ENCODE results near the gene ERCC6L2.

Gene ERCC6L2

GRCh38 chr9:95880021-95880690 lies 4.7 kb downstream of the ERCC6L2 start:
- Mint-ChIP-seq H3K4me1 (peaks cover 63% of the 10 kb centered on the region), H3K4me3 (peak overlapping the region; percentile 49), H3K9me3 (no peaks in the 10 kb centered on the region), H3K27ac (peak overlapping the region; percentile 84), H3K27me3 (no peaks in the 10 kb centered on the region), H3K36me3 (peaks cover 19% of the 10 kb centered on the region)

GRCh38 chr9:95887926-95888497 lies 12.5 kb downstream of the ERCC6L2 start:
- no peaks in the 10 kb centered on the region for H3K9me3 Mint-ChIP-seq
- H3K27me3 Mint-ChIP-seq, result no peaks in the 10 kb centered on the region
- H3K36me3 Mint-ChIP-seq, result peaks cover 22% of the 10 kb centered on the region
- peaks cover 85% of the 10 kb centered on the region for H3K4me1 Mint-ChIP-seq
- peak overlapping the region; percentile 94 for H3K27ac Mint-ChIP-seq
- peak overlapping the region; percentile 65 for H3K4me3 Mint-ChIP-seq

- no peaks in the 10 kb centered on the region for H3K9me3 Mint-ChIP-seq
- no peaks in the 10 kb centered on the region for H3K27me3 Mint-ChIP-seq
- H3K4me1 Mint-ChIP-seq, result peaks cover 73% of the 10 kb centered on the region
- peak overlapping the region; percentile 72 for H3K27ac Mint-ChIP-seq
- peaks cover 17% of the 10 kb centered on the region for H3K36me3 Mint-ChIP-seq
- H3K4me3 Mint-ChIP-seq, result no peak overlapping the region
These were observed 15.1 kb downstream of the ERCC6L2 start for GRCh38 chr9:95890594-95890993.

- H3K36me3 Mint-ChIP-seq, result peaks cover 17% of the 10 kb centered on the region
- peaks cover 4% of the 10 kb centered on the region for H3K9me3 Mint-ChIP-seq
- peak overlapping the region; percentile 85 for H3K27ac Mint-ChIP-seq
- no peak overlapping the region for H3K4me3 Mint-ChIP-seq
- H3K27me3 Mint-ChIP-seq, result no peaks in the 10 kb centered on the region
- peaks cover 72% of the 10 kb centered on the region for H3K4me1 Mint-ChIP-seq
These were observed 15.7 kb downstream of the ERCC6L2 start for GRCh38 chr9:95891067-95891671.

DNA sequence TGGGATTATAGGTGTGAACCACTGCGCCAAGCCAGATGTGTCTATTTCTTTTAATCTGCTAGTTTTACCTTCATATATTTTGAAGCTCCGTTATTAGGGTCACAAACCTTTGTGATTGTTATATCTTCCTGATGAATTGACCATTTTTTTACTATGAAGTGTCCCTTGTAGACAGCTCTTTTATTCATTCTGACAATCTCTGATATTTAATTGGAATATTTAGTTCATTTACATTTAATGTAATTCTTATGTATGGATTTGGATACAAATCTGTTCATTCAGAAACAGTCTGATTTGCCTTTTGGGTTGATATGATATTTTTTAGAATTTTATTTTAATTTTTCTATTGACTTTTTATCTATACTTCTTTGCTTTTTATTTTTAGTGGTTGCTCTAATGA lies 17.2 kb downstream of the ERCC6L2 start:
- no peak overlapping the region for H3K4me3 Mint-ChIP-seq
- peaks cover 17% of the 10 kb centered on the region for H3K36me3 Mint-ChIP-seq
- peaks cover 10% of the 10 kb centered on the region for H3K9me3 Mint-ChIP-seq
- H3K27ac Mint-ChIP-seq, result no peak overlapping the region
- peaks cover 75% of the 10 kb centered on the region for H3K4me1 Mint-ChIP-seq
- no peaks in the 10 kb centered on the region for H3K27me3 Mint-ChIP-seq

DNA sequence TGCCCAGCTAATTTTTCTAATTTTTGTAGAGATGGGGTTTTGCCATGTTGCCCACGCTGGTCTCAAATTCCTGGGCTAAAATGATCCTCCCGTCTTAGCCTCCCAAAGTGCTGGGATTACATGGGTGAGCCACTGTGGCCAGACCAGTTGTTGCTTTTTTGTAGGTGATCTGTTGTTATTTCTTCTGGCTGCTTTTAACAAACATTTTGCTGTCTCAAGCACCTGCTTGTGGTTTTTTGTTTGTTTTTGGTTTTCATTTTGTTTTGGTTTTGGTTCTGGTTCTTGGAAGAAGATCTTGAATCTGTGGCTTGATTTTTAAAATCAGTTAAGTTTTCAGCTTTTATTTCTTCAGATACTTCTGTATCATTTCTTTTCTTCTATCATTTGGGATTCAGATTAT lies 21.1 kb downstream of the ERCC6L2 start:
- peak overlapping the region; percentile 32 for H3K27ac Mint-ChIP-seq
- H3K27me3 Mint-ChIP-seq, result no peaks in the 10 kb centered on the region
- peak overlapping the region; percentile 42 for H3K4me3 Mint-ChIP-seq
- H3K9me3 Mint-ChIP-seq, result peaks cover 10% of the 10 kb centered on the region
- H3K4me1 Mint-ChIP-seq, result peaks cover 71% of the 10 kb centered on the region
- peaks cover 24% of the 10 kb centered on the region for H3K36me3 Mint-ChIP-seq

DNA sequence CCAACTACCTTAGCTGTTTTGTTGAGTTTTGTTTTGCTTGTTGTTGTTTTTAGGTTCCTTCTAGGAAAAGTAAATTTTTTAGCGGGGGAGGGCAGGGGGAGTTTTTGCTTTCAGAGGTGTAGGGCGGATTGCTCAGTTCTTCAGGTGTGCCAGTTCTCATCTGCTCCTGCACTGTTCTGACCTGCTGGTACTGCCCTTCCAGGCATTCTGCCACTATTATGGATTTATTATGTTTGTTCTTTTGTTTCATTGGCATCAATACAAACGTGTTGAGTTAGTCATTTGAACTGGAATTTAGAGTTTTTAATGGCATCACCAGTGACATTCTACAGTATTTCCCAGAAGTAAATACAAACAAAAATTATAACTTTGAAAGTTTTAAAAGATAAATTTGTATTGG lies 26.0 kb downstream of the ERCC6L2 start:
- Mint-ChIP-seq H3K9me3 (peaks cover 3% of the 10 kb centered on the region), H3K36me3 (peaks cover 19% of the 10 kb centered on the region), H3K4me1 (peaks cover 63% of the 10 kb centered on the region), H3K27me3 (no peaks in the 10 kb centered on the region), H3K27ac (no peak overlapping the region), H3K4me3 (no peak overlapping the region)

DNA sequence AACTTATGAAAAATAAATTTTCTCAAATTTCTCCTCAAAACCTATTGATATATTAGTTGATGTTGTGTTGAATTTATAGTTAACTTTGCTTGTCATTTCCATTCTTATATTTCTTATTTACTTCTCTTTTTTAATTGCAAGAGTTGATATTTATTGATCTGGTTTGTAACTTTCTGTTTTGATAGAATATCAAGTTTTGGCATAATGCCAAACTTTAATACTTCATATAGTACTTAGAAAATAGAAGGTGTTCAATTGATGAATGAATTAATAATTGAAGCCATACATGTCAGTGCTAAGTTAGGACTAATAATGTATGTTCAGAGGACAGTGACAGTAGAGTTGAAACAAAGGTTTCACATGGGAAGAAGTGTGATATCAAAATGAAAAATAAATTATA lies 27.9 kb downstream of the ERCC6L2 start:
- no peak overlapping the region for H3K4me3 Mint-ChIP-seq
- peaks cover 53% of the 10 kb centered on the region for H3K4me1 Mint-ChIP-seq
- H3K27ac Mint-ChIP-seq, result no peak overlapping the region
- H3K36me3 Mint-ChIP-seq, result peaks cover 16% of the 10 kb centered on the region
- no peaks in the 10 kb centered on the region for H3K9me3 Mint-ChIP-seq
- no peaks in the 10 kb centered on the region for H3K27me3 Mint-ChIP-seq

GRCh38 chr9:95907794-95908193 lies 32.3 kb downstream of the ERCC6L2 start:
- Mint-ChIP-seq H3K9me3 (no peaks in the 10 kb centered on the region), H3K4me3 (no peak overlapping the region), H3K27ac (no peak overlapping the region), H3K36me3 (peaks cover 22% of the 10 kb centered on the region), H3K27me3 (no peaks in the 10 kb centered on the region), H3K4me1 (peaks cover 42% of the 10 kb centered on the region)

- peaks cover 23% of the 10 kb centered on the region for H3K36me3 Mint-ChIP-seq
- no peak overlapping the region for H3K27ac Mint-ChIP-seq
- no peak overlapping the region for H3K4me3 Mint-ChIP-seq
- no peaks in the 10 kb centered on the region for H3K9me3 Mint-ChIP-seq
- peaks cover 42% of the 10 kb centered on the region for H3K4me1 Mint-ChIP-seq
- H3K27me3 Mint-ChIP-seq, result no peaks in the 10 kb centered on the region
These were observed 34.7 kb downstream of the ERCC6L2 start for GRCh38 chr9:95910023-95910707.

DNA sequence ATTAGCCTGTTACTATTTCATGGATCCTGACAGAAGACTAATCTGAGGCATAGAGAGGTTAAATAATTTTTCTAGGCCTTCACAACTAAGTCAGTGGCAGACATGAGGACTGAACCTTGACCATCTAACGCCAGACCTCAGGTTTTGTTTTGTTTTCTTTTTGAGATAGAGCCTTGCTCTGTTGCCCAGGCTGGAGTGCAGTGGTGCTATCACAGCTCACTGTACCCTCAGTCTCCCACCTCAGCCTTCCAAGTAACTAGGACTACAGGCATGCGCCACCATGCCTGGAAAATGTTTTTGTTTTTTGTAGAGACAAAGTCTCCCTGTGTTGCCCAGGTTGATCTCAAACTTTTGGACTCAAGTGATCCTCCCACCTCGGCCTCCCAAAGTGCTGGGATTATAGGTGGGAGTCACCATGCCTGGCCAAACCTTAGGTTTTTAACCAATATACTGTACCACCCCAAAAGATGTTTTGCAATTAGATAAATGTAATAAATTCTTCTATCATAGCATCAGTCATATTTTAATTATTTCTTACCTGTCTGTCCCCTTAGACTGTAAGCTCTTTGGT lies 35.4 kb downstream of the ERCC6L2 start:
- no peak overlapping the region for H3K27ac Mint-ChIP-seq
- peaks cover 22% of the 10 kb centered on the region for H3K36me3 Mint-ChIP-seq
- no peak overlapping the region for H3K4me3 Mint-ChIP-seq
- peaks cover 37% of the 10 kb centered on the region for H3K4me1 Mint-ChIP-seq
- no peaks in the 10 kb centered on the region for H3K27me3 Mint-ChIP-seq
- no peaks in the 10 kb centered on the region for H3K9me3 Mint-ChIP-seq

- Mint-ChIP-seq H3K36me3 (peaks cover 23% of the 10 kb centered on the region), H3K4me3 (no peak overlapping the region), H3K27ac (no peak overlapping the region), H3K27me3 (no peaks in the 10 kb centered on the region), H3K9me3 (no peaks in the 10 kb centered on the region), H3K4me1 (peaks cover 28% of the 10 kb centered on the region)
These were observed 37.3 kb downstream of the ERCC6L2 start for GRCh38 chr9:95912773-95913172.

- no peaks in the 10 kb centered on the region for H3K27me3 Mint-ChIP-seq
- no peaks in the 10 kb centered on the region for H3K9me3 Mint-ChIP-seq
- H3K4me1 Mint-ChIP-seq, result peaks cover 8% of the 10 kb centered on the region
- peaks cover 17% of the 10 kb centered on the region for H3K36me3 Mint-ChIP-seq
- H3K27ac Mint-ChIP-seq, result no peak overlapping the region
- no peak overlapping the region for H3K4me3 Mint-ChIP-seq
These were observed 44.5 kb downstream of the ERCC6L2 start for GRCh38 chr9:95920017-95920416.

GRCh38 chr9:95923794-95924193 lies 48.3 kb downstream of the ERCC6L2 start:
- no peaks in the 10 kb centered on the region for H3K27me3 Mint-ChIP-seq
- peaks cover 8% of the 10 kb centered on the region for H3K4me1 Mint-ChIP-seq
- H3K27ac Mint-ChIP-seq, result no peak overlapping the region
- H3K4me3 Mint-ChIP-seq, result no peak overlapping the region
- peaks cover 22% of the 10 kb centered on the region for H3K36me3 Mint-ChIP-seq
- H3K9me3 Mint-ChIP-seq, result no peaks in the 10 kb centered on the region

- H3K27me3 Mint-ChIP-seq, result no peaks in the 10 kb centered on the region
These were observed 49.5 kb downstream of the ERCC6L2 start for GRCh38 chr9:95924987-95925386.

More at GRCh38 chr9:95924987-95925386, 49.5 kb downstream of the ERCC6L2 start:
- Mint-ChIP-seq H3K27ac (no peak overlapping the region), H3K9me3 (no peaks in the 10 kb centered on the region), H3K36me3 (peaks cover 21% of the 10 kb centered on the region), H3K4me3 (no peak overlapping the region), H3K4me1 (peaks cover 7% of the 10 kb centered on the region)
